GM18867 (cell line): Measurements from ENCODE around the gene POU3F3.

Experiments
- ATAC-seq: cut with Tn5 transposase; IDR thresholded peaks from one replicate; pipeline ENCODE4 v1.9.1; 2021; ENCODE audit warnings: mild to moderate bottlenecking, moderate library complexity; ENCODE audit not compliant: unreplicated experiment

The POU3F3 gene

GRCh38 chr2:104846786-104847585 is 6.9 kb upstream of the POU3F3 start:
- ATAC-seq = no peak

- ATAC-seq = no peak
Measured at GRCh38 chr2:104847586-104848160, 6.2 kb upstream of the POU3F3 start.

GRCh38 chr2:104848526-104848925 is 5.4 kb upstream of the POU3F3 start:
- no peak for ATAC-seq

GRCh38 chr2:104849101-104849500 is 4.8 kb upstream of the POU3F3 start:
- no peak for ATAC-seq

GRCh38 chr2:104849618-104850141 is 4.2 kb upstream of the POU3F3 start:
- peak; percentile 32 for ATAC-seq

GRCh38 chr2:104850361-104851290 is 3.3 kb upstream of the POU3F3 start:
- no peak for ATAC-seq

GRCh38 chr2:104851291-104852089 is 2.4 kb upstream of the POU3F3 start:
- no peak for ATAC-seq

- peak; percentile 23 for ATAC-seq
Measured at GRCh38 chr2:104852090-104852666, 1.7 kb upstream of the POU3F3 start.

GRCh38 chr2:104854498-104855220 is 744 bp downstream of the POU3F3 start:
- ATAC-seq = no peak

- ATAC-seq = no peak
Measured at GRCh38 chr2:104855221-104856085, 1.5 kb downstream of the POU3F3 start.

- ATAC-seq = no peak
Measured at GRCh38 chr2:104856086-104856972, 2.4 kb downstream of the POU3F3 start.

GRCh38 chr2:104856973-104857261 is 3.0 kb downstream of the POU3F3 start:
- ATAC-seq = no peak

- ATAC-seq = no peak
Measured at GRCh38 chr2:104857262-104858005, 3.5 kb downstream of the POU3F3 start.

GRCh38 chr2:104858006-104858978 is 4.4 kb downstream of the POU3F3 start:
- ATAC-seq = no peak

GRCh38 chr2:104859291-104859765 is 5.4 kb downstream of the POU3F3 start:
- ATAC-seq = no peak
